Liver (tissue), 9 donors: ENCODE results near the gene ATAD3C. TPM values are rescaled to one million over a fixed set of nuclear protein-coding genes. Genes with fewer than 3 reads are reported as not detected.
"Not testable (repeated sequence)": the region's sequence is repeated elsewhere in the genome, so short reads cannot be mapped to it uniquely, and the experiment has no call there.

Experiments
- DNase-seq: peaks from one replicate; pipeline ENCODE4 v3.0.0-alpha.2; 2017; ENCODE audit warnings: low spot score
- H3K27ac ChIP-seq, 2 donors: one replicate each; pipeline ENCODE4 v1.7.0; 2013; ENCODE audit warnings: inconsistent platforms in 2 of 2, low read length in 2 of 2, control low read depth in 1 of 2, low read depth in 1 of 2, mild to moderate bottlenecking in 1 of 2
- H3K27me3 ChIP-seq, 4 donors: one replicate each; pipeline versions ENCODE4 v1.6.1 to v1.7.0; 2013; ENCODE audit warnings: low read length in 3 of 4, inconsistent platforms in 1 of 4, mild to moderate bottlenecking in 1 of 4, moderate library complexity in 1 of 4; ENCODE audit not compliant: control insufficient read depth in 4 of 4, insufficient read depth in 4 of 4
- H3K36me3 ChIP-seq, 4 donors: one replicate each; pipeline versions ENCODE4 v1.6.1 to v1.7.0; 2013; ENCODE audit warnings: low read length in 3 of 4, mild to moderate bottlenecking in 3 of 4, low read depth in 1 of 4, moderate library complexity in 1 of 4; ENCODE audit not compliant: control insufficient read depth in 4 of 4, insufficient read depth in 3 of 4
- H3K4me1 ChIP-seq, 4 donors: one replicate each; pipeline versions ENCODE4 v1.6.1 to v1.7.0; 2013; ENCODE audit warnings: low read length in 3 of 4, mild to moderate bottlenecking in 3 of 4, moderate library complexity in 1 of 4; ENCODE audit not compliant: control insufficient read depth in 4 of 4, insufficient read depth in 4 of 4
- H3K4me3 ChIP-seq, 3 donors: one replicate each; pipeline versions ENCODE4 v1.6.1 to v1.7.0; 2013; ENCODE audit warnings: low read length in 3 of 3, control low read depth in 1 of 3, low read depth in 1 of 3, mild to moderate bottlenecking in 1 of 3
- H3K9ac ChIP-seq, 2 donors: one replicate each; pipeline ENCODE4 v1.7.0; 2013; ENCODE audit warnings: low read length in 2 of 2, mild to moderate bottlenecking in 2 of 2, moderate library complexity in 2 of 2, control low read depth in 1 of 2, low read depth in 1 of 2
- H3K9me3 ChIP-seq, 4 donors: one replicate each; pipeline versions ENCODE4 v1.6.1 to v1.7.0; 2013; ENCODE audit warnings: low read length in 3 of 4; ENCODE audit not compliant: control insufficient read depth in 4 of 4
- ATF3 ChIP-seq: IDR thresholded peaks from 2 replicates; pipeline ENCODE4 v1.6.1; 2016; ENCODE audit warnings: antibody characterized with exemption
- CTCF ChIP-seq: fragments of 150-350 bp; IDR thresholded peaks from 2 replicates; pipeline ENCODE4 v1.5.1; 2017; ENCODE audit warnings: improper control_type of control experiment, low read depth, low read length; ENCODE audit not compliant: missing input control
- EGR1 ChIP-seq, 2 donors: IDR thresholded peaks; 2 replicates each; pipeline ENCODE4 v1.6.1; 2016 to 2018; ENCODE audit warnings: antibody characterized with exemption in 2 of 2, low read depth in 2 of 2
- GABPA ChIP-seq, 2 donors: IDR thresholded peaks in 1 of 2; conservative IDR thresholded peaks in 1 of 2; 2 replicates each; pipeline ENCODE4 v1.6.1; 2016; ENCODE audit warnings: antibody characterized with exemption in 2 of 2, mild to moderate bottlenecking in 1 of 2, moderate library complexity in 1 of 2
- HNF4A ChIP-seq, 2 donors: conservative IDR thresholded peaks; 2 replicates each; pipeline ENCODE4 v1.6.1; 2016; ENCODE audit warnings: antibody characterized with exemption in 2 of 2, mild to moderate bottlenecking in 2 of 2
- HNF4G ChIP-seq: IDR thresholded peaks from 2 replicates; pipeline ENCODE4 v1.6.1; 2016; ENCODE audit warnings: antibody characterized with exemption
- NR2F2 ChIP-seq: IDR thresholded peaks from 2 replicates; pipeline ENCODE4 v1.6.1; 2016; ENCODE audit warnings: antibody characterized with exemption
- RAD21 ChIP-seq, 2 donors: IDR thresholded peaks; 2 replicates each; pipeline ENCODE4 v1.6.1; 2016; ENCODE audit warnings: antibody characterized with exemption in 2 of 2, mild to moderate bottlenecking in 2 of 2
- RXRA ChIP-seq, 2 donors: IDR thresholded peaks; 2 replicates each; pipeline ENCODE4 v1.6.1; 2017 to 2018; ENCODE audit warnings: antibody characterized with exemption in 2 of 2, mild to moderate bottlenecking in 1 of 2
- SP1 ChIP-seq: IDR thresholded peaks from 2 replicates; pipeline ENCODE4 v1.6.1; 2018; ENCODE audit warnings: antibody characterized with exemption, mild to moderate bottlenecking
- TAF1 ChIP-seq: conservative IDR thresholded peaks from 2 replicates; pipeline ENCODE4 v1.6.1; 2016; ENCODE audit warnings: antibody characterized with exemption, mild to moderate bottlenecking
- YY1 ChIP-seq: IDR thresholded peaks from 2 replicates; pipeline ENCODE4 v1.6.1; 2016; ENCODE audit warnings: antibody characterized with exemption, mild to moderate bottlenecking
- WGBS: extraction: QIAGEN DNeasy Blood & Tissue Kit; methylation state at CpG from one replicate; pipeline ENCODE4 v1.1.7; 2013; 5-methylcytosine and 5-hydroxymethylcytosine counted together
- polyA plus RNA-seq, 2 donors: library from polyadenylated mRNA; stranded (reverse) in 1 of 2; unstranded in 1 of 2; fragments of 200-250 nt in 1 of 2; fragments of >200 nt in 1 of 2; fragmentation: Nextera tagmentation in 1 of 2; extraction: Ambion mirVana in 1 of 2; gene quantifications; one replicate each; pipeline versions ENCODE4 v1.2.1 to v1.2.3, GENCODE V29; 2013 to 2015
- total RNA-seq, 2 donors: library from RNA; depleted of rRNA; stranded (reverse); fragments of >200 nt; gene quantifications; one replicate each; pipeline ENCODE4 v1.2.3, GENCODE V29; 2014
- TF ChIP-seq, protein P1 (sequence below): IDR thresholded peaks from 2 replicates; pipeline ENCODE4 v1.6.1; 2016; ENCODE audit warnings: antibody characterized with exemption
- TF ChIP-seq, protein P2 (sequence below): IDR thresholded peaks from 2 replicates; pipeline ENCODE4 v1.6.1; 2016; ENCODE audit warnings: antibody characterized with exemption
- donor health status: healthy.
- donor health status: healthy.
- donor health status: healthy.
- donor health status: healthy.
- donor health status: healthy.

The ATAD3C gene
- total and polyA plus RNA-seq, 4 donors = 0.19 to 4.8 (median 0.88) TPM

DNA sequence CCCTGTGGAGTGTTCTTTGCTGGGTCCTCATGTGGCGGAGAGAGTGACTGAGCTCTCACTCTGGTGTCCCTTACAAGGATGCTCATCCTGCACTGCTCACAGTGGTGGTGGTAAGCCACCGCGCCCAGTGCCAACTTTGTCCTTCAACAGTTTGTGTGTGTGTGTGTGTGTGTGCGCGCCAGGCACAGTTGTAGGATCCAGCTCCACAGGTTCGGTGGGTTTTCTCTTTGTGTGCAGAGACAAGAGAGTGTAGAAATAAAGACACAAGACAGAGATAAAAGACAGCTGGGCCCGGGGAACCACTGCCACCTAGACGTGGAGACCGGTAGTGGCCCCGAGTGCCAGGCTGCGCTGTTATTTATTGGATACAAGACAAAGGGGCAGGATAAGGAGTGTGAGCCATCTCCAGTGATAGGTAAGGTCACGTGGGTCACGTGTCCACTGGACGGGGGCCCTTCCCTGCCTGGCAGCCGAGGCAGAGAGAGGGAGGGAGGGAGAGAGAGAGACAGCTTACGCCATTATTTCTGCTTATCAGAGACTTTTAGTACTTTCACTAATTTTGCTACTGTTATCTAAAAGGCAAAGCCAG, 55.4 kb downstream of the ATAD3C start:
- peak in 1 of 2 donors; percentile 74 for TF ChIP-seq GABPA (IDR thresholded peaks at IDR 0.05 in 1 of 2, conservative IDR thresholded peaks at IDR 0.05 in 1 of 2)
- peak; percentile 9 for TF ChIP-seq NR2F2
- TF ChIP-seq HNF4A (conservative IDR thresholded peaks at IDR 0.05) = peak; percentile 21 to 42
- TF ChIP-seq RXRA (IDR thresholded peaks at IDR 0.05) = peak; percentile 21 to 26
- peak; percentile 35 for TF ChIP-seq YY1
- peak; percentile 78 for TF ChIP-seq RAD21 (IDR thresholded peaks at IDR 0.05)
- TF ChIP-seq SP1 = peak; percentile 36
- TF ChIP-seq CTCF = peak; percentile 65
- TF ChIP-seq, protein P1, sequence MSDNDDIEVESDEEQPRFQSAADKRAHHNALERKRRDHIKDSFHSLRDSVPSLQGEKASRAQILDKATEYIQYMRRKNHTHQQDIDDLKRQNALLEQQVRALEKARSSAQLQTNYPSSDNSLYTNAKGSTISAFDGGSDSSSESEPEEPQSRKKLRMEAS = peak; percentile 31
- peak; percentile 66 for DNase-seq
- 27% methylated on average over 16 of the region's 16 CpGs for WGBS
- H3K4me1 ChIP-seq = peaks cover 7 to 15% (median 8%) of the 10 kb centered on the region in 4 donors
- H3K27me3 ChIP-seq, H3K4me3 ChIP-seq, H3K9me3 ChIP-seq, H3K36me3 ChIP-seq: not testable (repeated sequence)
- peak overlapping the region in 1 of 2 donors; percentile 38 for H3K9ac ChIP-seq
- H3K27ac ChIP-seq = peak overlapping the region; percentile 26 to 72

GRCh38 chr1:1505366-1505798, 55.9 kb downstream of the ATAD3C start:
- not testable (repeated sequence) for H3K36me3 ChIP-seq, H3K9me3 ChIP-seq, H3K4me3 ChIP-seq, DNase-seq, H3K27me3 ChIP-seq
- Histone ChIP-seq H3K27ac (peak overlapping the region; percentile 26 to 72), H3K4me1 (peaks cover 7 to 15% (median 8%) of the 10 kb centered on the region in 4 donors), H3K9ac (peak overlapping the region; percentile 38 to 39)
- 12% methylated on average over 17 of the region's 22 CpGs for WGBS
- TF ChIP-seq RAD21 (IDR thresholded peaks at IDR 0.05) (peak; percentile 39 to 50), SP1 (peak; percentile 5), YY1 (peak; percentile 28), GABPA (IDR thresholded peaks at IDR 0.05 in 1 of 2, conservative IDR thresholded peaks at IDR 0.05 in 1 of 2) (peak; percentile 29 to 71)

- Histone ChIP-seq H3K9ac (peak overlapping the region in 1 of 2 donors; percentile 39), H3K4me1 (peaks cover 8 to 18% (median 11%) of the 10 kb centered on the region in 4 donors), H3K27ac (peak overlapping the region; percentile 36 to 50)
- DNase-seq, H3K4me3 ChIP-seq, H3K9me3 ChIP-seq, H3K27me3 ChIP-seq, H3K36me3 ChIP-seq: not testable (repeated sequence)
- TF ChIP-seq EGR1 (IDR thresholded peaks at IDR 0.05; ENCODE audit: low read depth in 2 of 2) = peak in 1 of 2 donors; percentile 25
- TF ChIP-seq GABPA (IDR thresholded peaks at IDR 0.05 in 1 of 2, conservative IDR thresholded peaks at IDR 0.05 in 1 of 2) = peak in 1 of 2 donors; percentile 2
- WGBS = 51% methylated on average over 5 of the region's 5 CpGs
Measured at GRCh38 chr1:1505801-1506200, 56.3 kb downstream of the ATAD3C start.

GRCh38 chr1:1507305-1507704, 57.8 kb downstream of the ATAD3C start:
- Histone ChIP-seq H3K9ac (no peak overlapping the region), H3K4me3 (no peak overlapping the region), H3K27me3 (no peaks in the 10 kb centered on the region), H3K4me1 (peaks cover 9 to 22% (median 16%) of the 10 kb centered on the region in 4 donors), H3K36me3 (no peaks in the 10 kb centered on the region), H3K9me3 (no peaks in the 10 kb centered on the region), H3K27ac (no peak overlapping the region)
- DNase-seq = no peak
- 94% methylated on average over 4 of the region's 4 CpGs for WGBS
- TF ChIP-seq GABPA (IDR thresholded peaks at IDR 0.05 in 1 of 2, conservative IDR thresholded peaks at IDR 0.05 in 1 of 2) (no peak), NR2F2 (no peak), HNF4G (no peak), ATF3 (no peak), CTCF (no peak), RXRA (IDR thresholded peaks at IDR 0.05) (no peak), HNF4A (conservative IDR thresholded peaks at IDR 0.05) (no peak), EGR1 (IDR thresholded peaks at IDR 0.05; ENCODE audit: low read depth in 2 of 2) (no peak), TAF1 (no peak), RAD21 (IDR thresholded peaks at IDR 0.05) (no peak)
- TF ChIP-seq, protein P2, sequence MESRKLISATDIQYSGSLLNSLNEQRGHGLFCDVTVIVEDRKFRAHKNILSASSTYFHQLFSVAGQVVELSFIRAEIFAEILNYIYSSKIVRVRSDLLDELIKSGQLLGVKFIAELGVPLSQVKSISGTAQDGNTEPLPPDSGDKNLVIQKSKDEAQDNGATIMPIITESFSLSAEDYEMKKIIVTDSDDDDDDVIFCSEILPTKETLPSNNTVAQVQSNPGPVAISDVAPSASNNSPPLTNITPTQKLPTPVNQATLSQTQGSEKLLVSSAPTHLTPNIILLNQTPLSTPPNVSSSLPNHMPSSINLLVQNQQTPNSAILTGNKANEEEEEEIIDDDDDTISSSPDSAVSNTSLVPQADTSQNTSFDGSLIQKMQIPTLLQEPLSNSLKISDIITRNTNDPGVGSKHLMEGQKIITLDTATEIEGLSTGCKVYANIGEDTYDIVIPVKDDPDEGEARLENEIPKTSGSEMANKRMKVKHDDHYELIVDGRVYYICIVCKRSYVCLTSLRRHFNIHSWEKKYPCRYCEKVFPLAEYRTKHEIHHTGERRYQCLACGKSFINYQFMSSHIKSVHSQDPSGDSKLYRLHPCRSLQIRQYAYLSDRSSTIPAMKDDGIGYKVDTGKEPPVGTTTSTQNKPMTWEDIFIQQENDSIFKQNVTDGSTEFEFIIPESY = no peak
- TF ChIP-seq, protein P1 = no peak
